Muscle of arm (tissue), 12 donors: ENCODE data around the gene JAM2. TPM values are rescaled to one million over a fixed set of nuclear protein-coding genes. Genes with fewer than 3 reads are reported as not detected.
"Not testable (repeated sequence)": the region's sequence is repeated elsewhere in the genome, so short reads cannot be mapped to it uniquely, and the experiment has no call there.

Experiments
- DNase-seq: peaks from one replicate; pipeline ENCODE4 v3.0.0-alpha.2; 2013
- polyA plus RNA-seq, 12 donors: library from polyadenylated mRNA; unstranded; fragments of 120-200 nt; gene quantifications; one replicate each; pipeline ENCODE4 v1.2.1, GENCODE V29; 2013; ENCODE audit not compliant: insufficient read length in 12 of 12

Gene JAM2
- polyA plus RNA-seq, 12 donors, result 25.8 to 56.1 (median 44.9) TPM; not detected in 1

DNA sequence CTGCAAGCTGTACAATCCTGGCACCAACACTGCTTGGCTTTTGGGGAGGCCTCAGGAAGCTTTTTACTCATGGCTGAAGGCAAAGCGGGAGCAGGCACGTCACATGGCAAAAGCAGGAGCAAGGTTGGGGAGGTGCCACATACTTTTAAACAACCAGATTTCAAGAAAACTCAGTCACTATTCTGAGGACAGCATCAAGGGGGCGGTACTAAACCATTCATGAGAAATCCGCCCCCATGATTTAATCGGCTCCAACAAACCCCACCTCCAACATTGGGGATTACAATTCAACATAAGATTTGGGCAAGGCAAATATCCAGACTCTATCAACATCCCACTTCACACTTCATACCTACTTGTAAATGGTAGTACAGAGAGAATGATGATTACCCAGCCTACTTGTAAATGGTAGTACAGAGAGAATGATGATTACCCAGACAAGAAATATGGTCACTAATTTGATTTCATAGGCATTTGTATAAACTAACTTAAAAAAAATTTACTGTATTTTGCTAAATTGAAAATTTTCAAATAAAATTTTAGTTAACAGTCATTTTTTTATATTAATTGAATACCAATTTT lies 70.7 kb downstream of the JAM2 start:
- DNase-seq, result no peak

DNA sequence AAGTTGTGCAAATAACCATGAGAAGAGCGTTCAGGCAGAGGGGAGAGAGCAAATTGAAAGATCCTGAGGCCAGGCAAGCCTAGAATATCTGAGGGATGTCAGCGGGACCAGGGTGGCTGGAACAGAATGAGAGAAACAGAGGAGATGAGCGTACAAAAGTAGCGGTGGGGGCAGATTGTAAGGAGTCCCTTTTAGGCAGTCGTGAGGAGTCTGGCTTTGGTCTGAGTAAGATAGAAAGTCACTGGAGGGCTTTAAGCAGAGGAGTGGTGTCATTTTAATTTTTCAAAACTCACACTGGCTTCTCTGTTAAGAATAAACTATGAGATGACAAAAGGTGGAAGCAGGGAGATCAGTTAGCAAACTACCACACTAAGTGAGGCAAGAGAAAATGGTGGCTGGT lies 71.5 kb downstream of the JAM2 start:
- DNase-seq, result no peak

DNA sequence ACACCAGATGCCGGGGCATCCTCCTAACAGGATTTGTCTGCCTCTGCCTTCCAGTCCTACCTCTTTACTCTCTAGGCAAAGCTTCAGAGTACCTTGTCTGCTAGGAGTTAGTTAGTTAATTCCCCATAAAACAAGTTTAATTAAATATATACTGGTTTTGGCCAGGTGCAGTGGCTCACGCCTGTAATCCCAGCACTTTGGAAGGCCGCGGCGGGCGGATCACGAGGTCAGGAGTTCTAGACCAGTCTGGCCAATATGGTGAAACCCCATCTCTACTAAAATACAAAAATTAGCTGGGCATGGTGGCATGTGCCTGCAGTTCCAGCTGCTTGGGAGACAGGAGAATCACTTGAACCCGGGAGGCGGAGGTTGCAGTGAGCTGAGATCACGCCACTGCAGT lies 75.0 kb downstream of the JAM2 start:
- DNase-seq, result not testable (repeated sequence)

DNA sequence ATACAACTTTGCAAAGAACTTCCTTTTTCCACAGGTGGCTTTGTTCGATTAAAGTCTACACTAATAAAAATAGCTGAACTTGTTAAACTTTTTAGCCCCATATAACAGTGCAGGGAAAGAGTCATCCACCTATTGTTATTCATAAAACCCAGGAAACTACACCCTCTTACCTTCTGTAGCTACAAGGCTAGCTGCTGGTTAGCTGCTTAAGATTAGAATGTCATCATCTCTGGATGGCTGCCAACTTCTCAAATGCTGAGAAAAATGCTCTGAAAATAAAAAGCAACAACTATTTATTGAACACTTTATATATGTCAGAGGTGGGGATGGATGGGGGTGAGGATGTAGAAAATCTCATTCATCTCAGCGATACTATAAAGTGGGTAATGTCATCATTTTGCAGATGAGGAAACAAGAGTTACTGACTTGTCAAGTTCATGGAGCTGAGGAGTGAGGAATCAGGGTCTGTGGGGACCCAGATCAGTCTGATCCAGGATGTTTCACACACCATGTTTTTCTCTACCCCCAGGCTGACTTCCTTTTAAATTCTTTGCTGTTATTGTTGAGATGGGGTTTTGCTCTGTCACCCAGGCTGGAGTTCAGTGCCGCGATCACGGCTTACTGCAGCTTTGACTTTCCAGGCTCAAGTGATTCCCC lies 78.6 kb downstream of the JAM2 start:
- DNase-seq, result no peak

DNA sequence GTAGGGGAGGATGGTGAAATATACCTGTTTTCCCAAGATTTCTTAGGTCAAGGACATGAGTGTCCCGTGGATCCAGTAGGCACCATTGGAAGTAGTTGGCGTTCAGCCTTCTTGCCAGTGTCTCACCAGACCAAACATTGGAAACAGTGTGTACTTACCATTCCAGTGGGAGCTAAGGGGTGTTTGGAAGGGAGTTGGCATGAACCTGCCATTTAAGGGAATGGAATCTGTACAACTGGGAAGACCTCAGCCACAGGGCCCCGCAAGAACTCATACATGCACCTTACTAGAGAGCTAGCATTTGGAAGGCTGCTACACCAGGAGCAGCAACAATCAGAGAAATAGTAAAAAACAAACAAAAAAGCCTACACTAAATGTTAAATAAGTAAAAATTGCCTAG lies 82.9 kb downstream of the JAM2 start:
- DNase-seq, result no peak

DNA sequence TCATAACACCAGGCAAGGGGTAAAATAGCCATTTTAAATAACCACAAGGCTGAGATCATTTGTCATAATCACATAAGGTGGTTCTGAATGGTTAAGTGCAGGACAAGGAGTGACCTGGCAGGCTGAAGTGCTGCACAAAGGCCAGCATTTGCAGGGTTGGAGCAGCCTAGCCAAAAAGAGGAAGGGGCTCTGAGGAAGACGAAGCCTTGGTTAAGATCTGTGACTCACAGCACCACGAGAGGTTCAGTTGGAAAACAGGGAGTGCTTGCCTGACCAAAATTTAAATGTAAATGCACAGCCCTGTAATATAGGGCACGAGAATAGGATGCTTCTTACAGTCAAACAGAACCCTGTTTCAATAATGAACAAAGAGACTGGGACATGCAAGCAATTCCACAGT lies 83.6 kb downstream of the JAM2 start:
- DNase-seq, result no peak

DNA sequence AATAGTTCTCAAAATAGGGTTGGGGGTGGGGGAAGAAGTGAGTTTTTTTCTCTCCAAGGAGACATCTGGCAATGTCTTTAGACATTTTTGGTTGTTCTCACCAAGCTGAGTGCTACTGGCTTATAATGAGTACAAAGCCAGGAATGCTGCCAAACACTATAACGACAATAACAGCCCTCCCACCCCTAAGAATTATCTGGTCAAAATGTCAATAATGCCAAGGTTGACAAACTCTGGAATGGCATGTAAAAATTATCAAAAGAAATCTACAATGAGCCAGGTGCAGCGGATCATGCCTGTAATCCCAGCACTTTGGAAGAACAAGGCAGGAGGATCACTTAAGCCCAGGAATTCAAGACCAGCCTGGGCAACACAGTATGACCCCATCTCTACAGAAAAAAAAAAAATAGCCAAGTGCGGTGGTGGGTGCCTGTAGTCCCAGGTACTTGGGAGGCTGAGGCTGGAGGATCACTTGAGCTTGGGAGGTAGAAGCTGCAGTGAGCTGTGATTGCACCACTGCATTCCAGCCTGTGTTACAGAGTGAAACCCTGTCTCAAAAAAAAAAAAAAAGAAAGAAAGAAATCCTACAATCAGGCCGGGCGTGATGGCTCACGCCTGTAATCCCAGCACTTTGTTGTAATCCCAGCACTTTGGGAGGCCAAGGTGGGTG lies 93.2 kb downstream of the JAM2 start:
- DNase-seq, result no peak

DNA sequence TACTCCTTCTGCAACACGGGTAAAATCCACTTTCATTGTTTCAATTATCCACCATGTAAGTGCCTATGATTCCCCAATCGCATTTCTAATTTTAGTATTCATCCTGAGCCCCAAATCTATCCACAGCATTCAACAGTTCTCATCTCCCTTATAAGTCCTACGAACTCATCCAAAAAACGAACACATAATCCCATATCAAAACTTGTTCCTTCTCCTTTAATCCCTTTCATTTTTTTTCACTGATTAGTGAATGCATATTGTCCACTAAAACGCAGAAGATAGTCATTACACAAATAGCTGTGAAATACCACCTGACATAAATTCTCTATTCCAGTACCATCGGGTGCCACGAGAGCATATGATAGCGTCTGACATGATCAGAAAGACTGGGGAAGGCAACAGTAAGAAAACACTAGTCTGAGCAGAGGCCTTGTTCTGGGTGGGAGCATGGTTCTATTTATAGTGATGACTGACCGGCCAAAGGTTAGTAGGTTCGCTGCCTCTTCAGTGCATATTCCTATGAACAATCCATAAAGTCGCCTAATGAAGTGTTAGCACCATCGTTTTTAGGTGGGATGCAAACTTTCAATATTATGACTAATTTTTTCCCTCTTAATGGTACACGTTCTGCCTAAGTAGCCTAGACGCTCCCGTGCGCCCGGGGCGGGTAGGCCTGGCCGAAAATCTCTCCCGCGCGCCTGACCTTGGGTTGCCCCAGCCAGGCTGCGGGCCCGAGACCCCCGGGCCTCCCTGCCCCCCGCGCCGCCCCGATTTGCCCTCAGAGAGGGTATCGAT lies 95.0 kb downstream of the JAM2 start:
- peak; percentile 30 for DNase-seq

DNA sequence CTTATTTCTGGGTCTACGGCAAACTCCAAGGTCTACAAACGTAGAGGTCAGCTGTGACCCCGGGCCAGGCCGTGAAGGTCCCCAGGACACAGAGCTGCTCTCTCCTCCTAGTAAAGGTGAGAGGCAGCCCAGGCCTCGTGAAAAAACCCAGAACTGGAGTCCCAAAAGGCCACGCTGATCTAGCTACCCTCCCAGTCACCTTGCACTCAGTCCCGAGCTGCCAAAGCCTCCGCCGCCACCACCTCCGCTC lies 95.5 kb downstream of the JAM2 start:
- no peak for DNase-seq

DNA sequence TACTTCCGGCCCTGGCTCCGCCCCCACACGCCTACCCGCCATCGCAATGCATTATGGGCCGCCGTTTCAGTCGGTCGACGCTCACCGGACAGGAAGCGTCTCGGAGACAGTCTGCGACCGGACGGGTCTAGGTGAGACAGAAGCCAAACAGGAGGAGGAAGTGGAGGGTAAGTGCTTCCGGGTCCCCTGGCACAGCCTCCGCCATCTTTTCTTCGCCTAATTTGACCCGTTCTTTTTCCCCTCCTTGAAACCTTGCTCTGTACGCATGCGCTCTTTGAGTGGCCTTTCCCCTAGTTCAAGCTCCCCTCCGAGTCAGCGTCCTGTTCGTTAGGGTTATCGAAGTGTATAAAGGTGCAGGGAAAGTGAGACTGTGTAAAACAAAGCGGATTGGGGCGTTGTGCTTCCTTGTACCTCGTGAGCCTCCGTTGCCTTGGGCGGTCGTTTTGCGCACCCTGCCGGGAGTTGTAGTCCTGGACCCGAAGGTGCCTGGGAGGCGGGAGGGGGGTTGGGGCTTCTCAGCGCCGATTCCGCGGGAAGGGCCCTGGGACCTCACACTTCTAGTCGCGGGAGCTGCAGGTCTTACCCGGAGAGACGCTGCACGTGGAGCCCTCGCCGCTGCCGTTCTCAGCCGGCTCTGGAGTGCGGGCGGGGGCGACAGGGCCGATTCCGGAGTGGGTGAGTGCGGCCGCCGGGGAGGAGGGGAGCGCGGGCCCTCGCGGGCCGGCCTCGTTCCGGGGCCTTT lies 96.0 kb downstream of the JAM2 start, which contains the start of the genes ATP5PF and GABPA:
Gene ATP5PF (minus strand): TSS at position 1 of the 742 bp plus-strand sequence. CDS start 5,110 bp downstream, outside the sequence.
Gene GABPA (plus strand): TSS at position 69 of the 742 bp plus-strand sequence. CDS start 6,627 bp downstream, outside the sequence.
- peak; percentile 97 for DNase-seq

DNA sequence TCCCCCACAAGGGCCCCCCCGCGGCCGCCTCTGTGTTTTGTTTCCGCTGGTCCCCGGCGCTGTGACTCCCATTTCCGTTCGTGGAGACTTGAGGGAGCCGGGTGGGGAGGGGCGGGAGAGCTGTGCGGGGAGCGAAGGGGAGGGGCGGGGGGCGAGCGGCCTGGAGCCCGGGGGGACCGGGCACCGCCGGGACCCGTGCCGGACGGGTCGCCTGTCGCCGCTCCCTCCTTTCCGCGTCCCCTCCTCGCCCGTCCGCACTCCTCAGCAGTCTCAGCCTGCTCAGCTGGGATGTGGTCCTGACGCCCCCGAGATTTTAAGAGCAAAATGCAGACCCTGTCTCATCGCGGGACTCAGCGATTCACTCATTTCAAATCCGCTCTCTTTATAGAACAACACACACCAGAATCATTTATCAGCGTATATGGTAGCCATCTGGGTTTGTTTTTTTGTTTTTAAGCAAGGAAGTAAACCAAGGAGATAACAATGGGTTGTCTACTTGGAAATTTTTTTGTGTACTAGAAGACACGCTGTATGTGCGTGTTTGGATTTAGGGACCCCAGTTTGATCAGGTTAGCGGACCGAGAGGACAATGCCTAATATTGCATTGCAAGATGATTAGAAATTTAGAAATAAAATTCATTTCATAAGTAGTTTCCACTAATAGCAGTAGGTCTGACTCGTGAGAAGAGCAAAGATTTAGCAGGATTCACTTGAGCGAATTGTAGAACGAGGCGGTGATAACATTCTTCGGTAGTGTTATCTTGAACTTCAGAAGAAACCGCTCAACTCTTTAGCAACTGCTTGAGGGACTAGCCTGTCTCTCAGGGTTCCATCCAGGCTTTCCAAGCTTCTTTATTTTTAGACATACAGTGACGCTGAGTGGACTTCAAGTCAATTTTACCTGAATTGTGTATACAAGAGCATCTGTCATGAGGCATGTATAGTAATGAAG lies 96.9 kb downstream of the JAM2 start:
- peak; percentile 86 for DNase-seq

DNA sequence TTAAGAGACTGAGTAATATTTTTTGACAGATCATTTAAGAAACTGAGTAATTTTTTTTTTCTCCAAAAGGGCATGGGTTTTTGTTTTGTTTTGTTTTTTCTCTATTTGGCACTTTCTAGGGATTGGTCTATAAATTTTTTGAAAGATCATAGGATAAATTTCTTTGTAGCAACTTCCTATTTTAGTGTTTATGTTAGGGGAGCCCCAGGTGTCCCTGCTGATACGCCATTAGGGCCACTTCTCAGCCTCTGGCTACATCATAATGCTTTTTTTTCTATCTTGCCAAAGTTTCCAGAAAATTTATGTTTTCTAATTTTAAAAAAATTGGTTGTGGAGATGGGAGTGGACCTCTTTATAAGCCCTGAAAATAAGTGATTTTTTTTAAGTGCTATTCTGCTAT lies 98.4 kb downstream of the JAM2 start:
- no peak for DNase-seq

DNA sequence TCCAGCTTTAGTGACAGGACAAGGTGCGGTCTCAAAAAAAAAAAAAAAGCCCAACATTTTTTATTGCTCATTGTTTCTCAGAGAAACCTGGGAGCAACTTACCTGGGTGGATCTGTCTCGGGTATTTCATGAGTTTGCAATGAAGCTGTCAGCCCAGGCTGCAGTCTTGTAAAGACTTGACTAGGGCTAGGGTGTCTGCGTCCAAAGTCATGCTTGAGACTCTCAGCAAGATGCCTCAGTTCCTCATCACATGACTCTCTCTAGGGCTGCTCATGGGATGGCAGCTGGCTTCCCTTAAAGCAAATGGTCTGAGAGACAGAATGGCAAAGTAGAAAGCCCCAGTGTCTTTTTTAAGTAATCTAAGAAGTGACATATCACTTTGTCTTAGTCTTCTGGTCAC lies 103.8 kb downstream of the JAM2 start:
- no peak for DNase-seq

DNA sequence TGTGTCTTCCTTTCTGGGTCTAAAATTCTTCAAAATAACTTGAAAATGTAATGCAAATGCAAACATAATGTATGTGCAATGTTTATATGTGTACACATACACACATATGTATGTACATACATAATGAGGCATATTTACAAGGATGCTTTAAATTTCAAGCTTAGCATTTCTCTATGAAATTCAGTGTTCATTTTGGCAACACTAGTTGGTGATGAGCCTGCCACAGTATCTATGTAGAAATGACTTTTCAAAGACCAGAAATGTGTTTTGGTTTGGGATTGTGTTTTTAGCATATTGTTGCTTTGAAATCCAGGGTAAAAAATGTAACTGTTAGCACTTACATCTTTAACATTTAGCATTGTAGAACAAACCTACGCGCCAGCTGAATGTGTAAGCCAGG lies 105.8 kb downstream of the JAM2 start:
- DNase-seq, result no peak

DNA sequence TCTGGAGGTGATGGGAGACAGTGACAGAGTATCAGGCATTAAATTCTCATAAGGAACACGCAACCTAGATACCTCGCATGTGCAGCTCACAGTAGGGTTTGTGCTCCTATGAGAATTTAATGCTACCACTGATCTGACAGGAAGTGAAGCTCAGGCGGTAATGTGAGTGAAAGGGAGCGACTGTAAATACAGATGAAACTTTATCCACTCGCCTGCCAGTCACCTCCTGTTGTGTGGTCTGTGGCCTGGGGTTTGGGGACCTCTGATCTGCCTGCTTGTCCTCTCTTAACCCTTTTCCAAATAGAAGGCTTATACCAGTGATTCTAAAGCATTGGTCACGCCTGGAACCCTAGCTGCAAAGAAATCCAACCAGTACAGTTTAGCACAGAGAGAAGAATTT lies 111.0 kb downstream of the JAM2 start:
- no peak for DNase-seq

DNA sequence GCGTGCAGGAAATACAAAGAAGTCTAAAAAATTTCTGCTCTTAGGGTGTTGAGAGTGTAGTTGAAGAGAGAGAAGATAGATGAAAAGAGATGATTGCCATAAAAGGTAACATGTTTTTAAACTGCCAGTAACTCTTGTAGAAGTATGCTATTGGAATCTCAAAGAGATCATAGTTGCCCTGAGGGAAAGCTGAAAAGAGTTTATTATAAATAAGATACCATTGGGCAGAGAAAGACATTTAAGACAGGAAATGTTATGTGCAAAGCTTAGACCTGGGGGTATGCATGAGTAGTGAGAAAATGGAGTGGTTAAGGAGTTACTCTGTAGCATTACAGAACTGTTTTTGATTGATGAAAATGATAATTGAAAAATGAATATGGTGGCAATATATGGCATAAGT lies 113.4 kb downstream of the JAM2 start:
- DNase-seq, result no peak

DNA sequence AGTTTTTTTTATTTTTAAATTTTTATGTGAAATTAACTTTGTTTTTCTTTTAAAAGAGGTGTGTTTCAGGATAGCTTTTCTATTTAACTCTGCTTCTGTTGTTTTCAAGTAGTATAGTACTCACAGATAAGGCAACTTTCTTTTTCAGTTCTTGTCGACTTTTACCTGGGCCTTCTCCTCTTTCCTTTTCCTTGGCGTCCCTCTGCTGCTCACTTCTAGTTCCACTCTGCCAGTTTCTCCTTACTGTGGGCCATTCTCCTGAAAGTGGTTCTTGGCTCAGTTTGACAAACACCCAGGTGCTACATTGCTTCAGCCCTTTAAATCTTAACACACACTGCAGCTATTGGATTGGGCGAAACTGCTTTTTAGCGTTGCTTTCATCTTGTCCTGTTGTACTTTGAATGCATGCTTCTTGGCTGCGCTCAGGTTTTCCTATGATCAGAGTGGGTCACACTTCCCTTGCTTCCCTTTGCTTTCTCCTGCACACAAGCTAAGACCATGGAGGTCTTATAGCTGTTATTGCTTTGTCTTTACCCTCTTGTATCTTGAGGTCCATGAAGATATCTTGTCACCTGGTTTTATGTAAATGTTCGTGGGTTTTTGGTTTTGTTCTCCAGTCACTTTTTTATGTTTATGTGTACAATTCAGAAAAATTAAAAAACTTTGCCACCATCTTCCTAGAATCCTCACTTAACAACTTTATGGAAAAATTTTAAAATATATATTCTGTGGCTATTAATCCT lies 117.3 kb downstream of the JAM2 start:
- DNase-seq, result no peak

DNA sequence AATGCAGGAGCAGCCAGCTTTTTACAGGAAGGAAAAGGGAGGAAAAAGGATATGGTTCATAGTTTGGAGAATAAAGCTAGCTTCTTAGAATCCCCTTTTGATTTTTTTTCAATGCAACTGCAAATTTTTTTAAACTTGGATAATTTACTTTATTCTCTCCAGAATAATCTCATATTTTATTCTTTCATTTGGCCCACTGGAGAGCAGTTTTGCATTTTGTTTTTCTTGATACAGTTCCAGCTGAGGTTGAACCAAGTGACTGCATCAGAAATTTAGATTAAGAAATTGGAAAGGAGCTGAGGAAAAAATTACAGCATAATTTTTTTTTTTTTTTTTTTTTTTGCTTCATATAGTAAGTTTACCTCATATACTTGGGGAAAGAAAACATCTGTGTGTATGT lies 118.5 kb downstream of the JAM2 start:
- DNase-seq, result peak; percentile 74

DNA sequence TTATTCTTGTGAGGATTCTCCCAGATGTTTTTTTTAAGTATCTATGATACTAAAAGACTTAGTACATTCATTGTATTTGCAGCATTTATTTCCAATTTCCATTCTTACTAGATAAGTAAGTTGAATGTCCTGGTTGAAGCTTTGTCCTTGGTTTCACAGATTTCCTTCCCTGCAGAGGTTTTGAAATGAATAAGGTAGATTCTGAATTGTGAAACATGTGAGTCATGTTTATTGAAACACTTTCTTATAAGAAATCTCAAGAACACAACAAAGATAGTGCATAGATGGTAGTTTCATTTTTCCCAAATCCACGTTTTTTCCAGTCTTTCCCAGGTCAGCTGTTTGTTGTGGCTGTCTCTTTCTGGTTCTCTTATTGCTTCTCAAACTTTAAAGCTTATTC lies 120.5 kb downstream of the JAM2 start:
- DNase-seq, result no peak

DNA sequence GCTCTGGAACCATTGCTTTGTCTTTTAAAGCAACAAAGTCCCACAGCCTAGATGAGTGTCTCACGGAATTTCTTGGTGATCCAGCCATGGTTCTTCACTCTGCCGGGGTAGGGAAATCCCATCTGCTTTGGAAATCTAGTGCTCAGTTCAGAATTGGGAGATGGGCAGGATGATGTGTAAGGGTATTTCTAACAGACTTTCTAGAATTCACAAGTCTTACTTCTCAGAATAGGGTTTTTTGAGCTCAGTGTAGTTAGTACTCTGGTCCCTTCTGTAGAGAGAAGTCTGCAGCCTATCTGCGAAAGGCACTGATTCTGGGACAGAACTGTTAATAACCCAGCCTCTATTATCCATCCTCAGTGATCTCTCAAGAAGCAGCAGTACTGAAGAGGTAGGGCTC lies 121.0 kb downstream of the JAM2 start:
- no peak for DNase-seq
